ENCODE data around the gene DMKN.

The DMKN gene

GRCh38 chr19:35449359-35450043 lies 63.9 kb downstream of the DMKN start:
- Histone ChIP-seq H3K9ac (ENCODE audit: low read length) (no peak overlapping the region), H3K9me2 (replicated peaks; ENCODE audit: insufficient read depth, low read length) (no peaks in the 10 kb centered on the region), H3K4me2 (ENCODE audit: low read depth, low read length, poor library complexity, severe bottlenecking) (no peak overlapping the region), H3K27me3 (ENCODE audit: low read length) (no peaks in the 10 kb centered on the region), H3K79me2 (ENCODE audit: insufficient read depth, low read length) (no peaks in the 10 kb centered on the region), H2AFZ (ENCODE audit: low read depth, low read length, severe bottlenecking) (no peak overlapping the region), H3K4me3 (ENCODE audit: insufficient read depth, low read length, poor library complexity, severe bottlenecking) (no peak overlapping the region), H4K20me1 (ENCODE audit: low read depth, low read length) (no peaks in the 10 kb centered on the region), H3K36me3 (ENCODE audit: low read length) (no peaks in the 10 kb centered on the region), H3K9me3 (ENCODE audit: insufficient read depth, low read length) (no peaks in the 10 kb centered on the region), H3F3A (ENCODE audit: insufficient read depth) (no peaks in the 10 kb centered on the region), H3K27ac (ENCODE audit: low read depth, low read length) (no peak overlapping the region)
- TF ChIP-seq EZH2phosphoT487 (conservative IDR thresholded peaks at IDR 0.05; ENCODE audit: low read length): no peak
- TF ChIP-seq CTCF (IDR thresholded peaks at IDR 0.05; ENCODE audit: insufficient read depth, low read length, poor library complexity, severe bottlenecking): no peak

- Histone ChIP-seq H3K9me3 (ENCODE audit: insufficient read depth, low read length) (no peaks in the 10 kb centered on the region), H3F3A (ENCODE audit: insufficient read depth) (no peaks in the 10 kb centered on the region), H4K20me1 (ENCODE audit: low read depth, low read length) (no peaks in the 10 kb centered on the region), H3K27me3 (ENCODE audit: low read length) (no peaks in the 10 kb centered on the region), H3K4me3 (ENCODE audit: insufficient read depth, low read length, poor library complexity, severe bottlenecking) (no peak within 1 kb of the TSS), H3K9ac (ENCODE audit: low read length) (no peak within 1 kb of the TSS), H3K4me2 (ENCODE audit: low read depth, low read length, poor library complexity, severe bottlenecking) (no peak within 1 kb of the TSS), H2AFZ (ENCODE audit: low read depth, low read length, severe bottlenecking) (no peak within 1 kb of the TSS), H3K36me3 (ENCODE audit: low read length) (no peaks in the 10 kb centered on the region), H3K79me2 (ENCODE audit: insufficient read depth, low read length) (no peaks in the 10 kb centered on the region), H3K27ac (ENCODE audit: low read depth, low read length) (no peak within 1 kb of the TSS), H3K9me2 (replicated peaks; ENCODE audit: insufficient read depth, low read length) (no peaks in the 10 kb centered on the region)
- no peak for TF ChIP-seq CTCF (IDR thresholded peaks at IDR 0.05; ENCODE audit: insufficient read depth, low read length, poor library complexity, severe bottlenecking)
- no peak for TF ChIP-seq EZH2phosphoT487 (conservative IDR thresholded peaks at IDR 0.05; ENCODE audit: low read length)
Measured at GRCh38 chr19:35447606-35448469, 65.6 kb downstream of the DMKN start, which contains the start of gene FFAR2. TSS of gene FFAR2 (plus strand) at chr19:35448257. CDS start at chr19:35449715, 1,458 bp downstream.

Measured in SU-DHL-6 (cell line).